ENCODE results near the gene S100A9.
"Not testable (repeated sequence)": the region's sequence is repeated elsewhere in the genome, so short reads cannot be mapped to it uniquely, and the experiment has no call there.

Gene S100A9

DNA sequence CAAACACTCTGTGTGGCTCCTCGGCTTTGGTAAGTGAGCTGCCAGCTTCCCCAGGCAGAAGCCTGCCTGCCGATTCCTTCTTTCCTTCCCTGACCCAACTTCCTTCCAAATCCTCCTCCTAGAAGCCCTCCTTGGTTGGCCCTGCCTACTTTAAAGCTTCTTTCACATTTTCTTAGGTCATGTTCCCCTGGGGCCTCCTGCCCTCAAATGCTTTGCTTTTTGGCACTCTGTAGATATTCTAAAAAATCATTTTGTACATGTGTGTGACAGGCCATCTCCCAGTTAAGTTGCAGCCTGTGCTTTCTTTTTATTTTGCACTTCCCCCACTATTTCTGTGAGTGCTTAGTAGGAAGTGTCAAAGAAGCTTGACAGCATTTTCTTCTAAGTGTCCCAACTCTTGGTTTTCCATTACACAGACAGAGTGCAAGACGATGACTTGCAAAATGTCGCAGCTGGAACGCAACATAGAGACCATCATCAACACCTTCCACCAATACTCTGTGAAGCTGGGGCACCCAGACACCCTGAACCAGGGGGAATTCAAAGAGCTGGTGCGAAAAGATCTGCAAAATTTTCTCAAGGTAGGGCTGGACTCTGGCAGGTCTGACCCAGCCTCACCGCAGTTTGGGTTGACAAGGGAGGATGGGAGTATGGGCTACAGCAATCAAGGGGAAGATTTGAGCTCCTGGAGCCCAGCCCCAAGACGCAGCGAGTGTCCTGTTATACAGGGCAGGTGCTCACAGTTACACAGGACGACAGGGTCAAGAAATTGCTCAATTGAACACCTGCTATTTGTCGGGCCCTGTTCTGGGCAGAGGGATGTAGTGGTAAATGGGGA lies at the start of gene S100A9:
TSS of gene S100A9 (plus strand) at position 2 of the 838 bp plus-strand sequence. CDS start at position 432, 430 bp downstream.
- H3K4me3 ChIP-seq (replicated peaks; ENCODE audit: low read depth, low read length), result no peak within 1 kb of the TSS
- DNase-seq (ENCODE audit: low read depth), result no peak
- no peak for TF ChIP-seq CTCF (IDR thresholded peaks at IDR 0.05; ENCODE audit: low read length, missing control alignments)

DNA sequence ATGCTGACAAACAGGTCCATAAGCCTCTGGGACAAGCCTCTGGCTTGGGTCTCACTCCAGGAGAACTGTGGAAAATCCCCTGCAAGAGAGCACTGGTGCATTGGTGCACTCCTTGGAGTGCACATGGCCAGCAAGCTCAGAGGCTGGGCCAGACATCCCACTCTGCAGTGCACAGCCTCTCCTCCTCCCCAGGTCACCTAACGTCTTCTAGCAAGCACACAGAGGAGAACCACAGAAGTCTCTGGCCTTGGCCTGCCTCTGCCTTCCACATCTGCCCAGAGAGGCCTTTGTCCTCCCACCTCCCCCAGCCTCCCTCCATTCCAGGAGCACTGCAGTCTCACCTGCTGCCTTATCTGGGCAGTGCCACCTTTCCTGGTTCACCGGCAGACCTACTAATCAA lies 49.1 kb upstream of the S100A9 start:
- TF ChIP-seq CTCF (IDR thresholded peaks at IDR 0.05; ENCODE audit: low read length, missing control alignments), result no peak
- DNase-seq (ENCODE audit: low read depth), result no peak
- H3K4me3 ChIP-seq (replicated peaks; ENCODE audit: low read depth, low read length), result no peak overlapping the region

DNA sequence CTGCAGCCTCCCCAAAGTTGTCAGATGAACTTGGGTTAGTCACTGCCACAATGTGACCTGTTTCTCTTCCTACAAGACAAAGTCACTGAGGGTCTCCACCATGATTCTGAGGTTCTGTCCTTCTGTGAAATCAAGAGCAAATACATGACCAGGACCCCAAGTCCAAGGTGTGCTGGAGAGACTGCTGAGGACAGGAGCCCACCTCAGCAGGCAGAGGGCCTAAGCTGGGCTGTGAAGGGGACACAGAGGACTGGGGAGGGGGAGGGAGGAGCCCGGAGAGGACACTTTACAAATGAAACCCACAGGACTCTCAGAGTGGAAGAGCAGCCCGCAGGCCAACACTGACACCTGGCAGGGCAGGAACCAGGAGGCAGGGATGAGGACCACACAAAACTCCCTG lies 48.2 kb upstream of the S100A9 start:
- no peak for DNase-seq (ENCODE audit: low read depth)
- no peak for TF ChIP-seq CTCF (IDR thresholded peaks at IDR 0.05; ENCODE audit: low read length, missing control alignments)
- no peak overlapping the region for H3K4me3 ChIP-seq (replicated peaks; ENCODE audit: low read depth, low read length)

DNA sequence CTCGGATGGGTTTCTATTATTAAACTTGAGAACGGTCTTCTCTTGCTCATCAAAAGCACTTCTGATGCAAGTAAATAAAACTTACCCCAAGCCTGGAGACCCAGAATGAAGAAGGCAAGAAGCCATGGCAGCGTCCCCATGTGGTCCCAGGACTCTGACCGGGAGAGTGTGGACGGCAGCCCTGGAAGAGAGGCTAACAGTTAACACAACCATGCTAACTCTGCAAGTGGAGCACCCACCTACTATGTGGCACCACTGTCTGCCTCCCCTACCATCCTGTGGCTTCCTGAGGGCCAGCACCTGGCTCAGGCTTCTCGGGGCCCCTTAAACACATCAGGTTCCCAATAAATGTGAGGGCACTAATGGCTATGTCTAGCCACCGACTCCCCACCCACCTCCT lies 47.1 kb upstream of the S100A9 start:
- H3K4me3 ChIP-seq (replicated peaks; ENCODE audit: low read depth, low read length), result no peak overlapping the region
- no peak for DNase-seq (ENCODE audit: low read depth)
- no peak for TF ChIP-seq CTCF (IDR thresholded peaks at IDR 0.05; ENCODE audit: low read length, missing control alignments)

DNA sequence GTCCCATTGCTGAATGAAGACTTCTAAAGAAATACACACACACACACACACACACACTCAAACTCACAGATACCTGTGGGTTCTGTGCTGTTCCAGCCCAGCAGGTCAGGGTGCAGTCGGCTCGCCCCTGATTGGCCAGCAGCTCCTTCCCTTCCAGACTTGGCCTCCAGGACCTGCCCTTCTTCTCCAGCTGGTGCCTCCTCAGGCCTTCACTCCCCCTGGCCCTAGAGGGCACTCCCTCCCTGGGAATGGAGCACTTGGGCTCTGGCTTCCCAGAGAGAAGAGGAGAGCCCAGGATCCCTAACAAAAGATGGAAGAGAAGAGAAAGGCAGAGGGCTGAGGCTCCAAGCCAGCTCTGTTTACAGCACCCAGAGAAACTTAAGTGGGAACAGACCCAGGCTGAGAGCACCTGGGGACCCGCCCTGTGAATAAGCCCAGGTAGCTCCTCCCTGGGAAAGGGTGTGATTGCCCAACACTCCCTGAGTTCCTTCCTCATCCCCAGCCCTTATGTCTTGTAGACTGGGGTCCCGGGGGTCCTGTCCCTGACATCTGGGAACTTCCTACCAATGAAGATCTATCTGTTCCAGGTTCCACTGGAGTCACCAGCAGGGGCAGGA lies 45.0 kb upstream of the S100A9 start, which contains the start of gene PGLYRP3:
TSS of gene PGLYRP3 (minus strand) at position 383 of the 617 bp plus-strand sequence. CDS start 2,287 bp downstream, outside the sequence.
- no peak within 1 kb of the TSS for H3K4me3 ChIP-seq (replicated peaks; ENCODE audit: low read depth, low read length)
- TF ChIP-seq CTCF (IDR thresholded peaks at IDR 0.05; ENCODE audit: low read length, missing control alignments), result no peak
- no peak for DNase-seq (ENCODE audit: low read depth)

- no peak for TF ChIP-seq CTCF (IDR thresholded peaks at IDR 0.05; ENCODE audit: low read length, missing control alignments)
- no peak for DNase-seq (ENCODE audit: low read depth)
- no peak overlapping the region for H3K4me3 ChIP-seq (replicated peaks; ENCODE audit: low read depth, low read length)
These were observed 44.4 kb upstream of the S100A9 start for GRCh38 chr1:153313288-153313687.

DNA sequence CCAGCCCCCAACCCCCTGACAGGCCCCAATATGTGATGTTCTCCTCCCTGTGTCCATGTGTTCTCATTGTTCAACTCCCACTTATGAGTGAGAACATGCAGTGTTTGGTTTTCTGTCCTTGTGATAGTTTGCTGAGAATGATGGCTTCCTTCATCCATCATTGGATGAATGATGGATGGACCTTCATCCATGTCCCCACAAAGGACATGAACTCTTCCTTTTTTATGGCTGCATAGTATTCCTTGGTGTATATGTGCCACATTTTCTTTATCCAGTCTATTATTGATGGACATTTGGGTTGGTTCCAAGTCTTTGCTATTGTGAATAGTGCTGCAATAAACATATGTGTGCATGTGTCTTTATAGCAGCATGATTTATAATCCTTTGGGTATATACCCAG lies 43.3 kb upstream of the S100A9 start:
- not testable (repeated sequence) for H3K4me3 ChIP-seq (replicated peaks; ENCODE audit: low read depth, low read length)

DNA sequence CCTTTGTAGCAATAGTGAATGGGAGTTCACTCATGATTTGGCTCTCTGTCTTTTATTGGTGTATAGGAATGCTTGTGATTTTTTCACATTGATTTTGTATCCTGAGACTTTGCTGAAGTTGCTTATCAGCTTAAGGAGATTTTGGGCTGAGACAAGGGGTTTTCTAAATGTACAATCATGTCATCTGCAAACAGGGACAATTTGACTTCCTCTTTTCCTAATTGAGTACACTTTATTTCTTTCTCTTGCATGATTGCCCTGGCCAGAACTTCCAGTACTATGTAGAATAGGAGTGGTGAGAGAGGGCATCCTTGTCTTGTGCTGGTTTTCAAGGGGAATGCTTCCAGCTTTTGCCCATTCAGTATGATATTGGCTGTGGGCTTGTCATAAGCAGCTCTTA lies 41.6 kb upstream of the S100A9 start:
- not testable (repeated sequence) for H3K4me3 ChIP-seq (replicated peaks; ENCODE audit: low read depth, low read length); DNase-seq (ENCODE audit: low read depth)

More for the DNA sequence above, 43.3 kb upstream of the S100A9 start:
- DNase-seq (ENCODE audit: low read depth), result not testable (repeated sequence)

- not testable (repeated sequence) for H3K4me3 ChIP-seq (replicated peaks; ENCODE audit: low read depth, low read length); DNase-seq (ENCODE audit: low read depth)
These were observed 39.5 kb upstream of the S100A9 start for GRCh38 chr1:153318145-153318544.
